Measurements from ENCODE around the gene C6orf141. TPM values are rescaled to one million over a fixed set of nuclear protein-coding genes. Genes with fewer than 3 reads are reported as not detected.

Gene C6orf141
- total RNA-seq, 1 donor from 2014 or later = 0.77 TPM

GRCh38 chr6:49517919-49518318, 32.5 kb upstream of the C6orf141 start:
- DNase-seq (ENCODE audit: low spot score) = no peak
- H3K27ac Mint-ChIP-seq (ENCODE audit: unreplicated experiment) = no peak overlapping the region
- TF ChIP-seq, protein P1, sequence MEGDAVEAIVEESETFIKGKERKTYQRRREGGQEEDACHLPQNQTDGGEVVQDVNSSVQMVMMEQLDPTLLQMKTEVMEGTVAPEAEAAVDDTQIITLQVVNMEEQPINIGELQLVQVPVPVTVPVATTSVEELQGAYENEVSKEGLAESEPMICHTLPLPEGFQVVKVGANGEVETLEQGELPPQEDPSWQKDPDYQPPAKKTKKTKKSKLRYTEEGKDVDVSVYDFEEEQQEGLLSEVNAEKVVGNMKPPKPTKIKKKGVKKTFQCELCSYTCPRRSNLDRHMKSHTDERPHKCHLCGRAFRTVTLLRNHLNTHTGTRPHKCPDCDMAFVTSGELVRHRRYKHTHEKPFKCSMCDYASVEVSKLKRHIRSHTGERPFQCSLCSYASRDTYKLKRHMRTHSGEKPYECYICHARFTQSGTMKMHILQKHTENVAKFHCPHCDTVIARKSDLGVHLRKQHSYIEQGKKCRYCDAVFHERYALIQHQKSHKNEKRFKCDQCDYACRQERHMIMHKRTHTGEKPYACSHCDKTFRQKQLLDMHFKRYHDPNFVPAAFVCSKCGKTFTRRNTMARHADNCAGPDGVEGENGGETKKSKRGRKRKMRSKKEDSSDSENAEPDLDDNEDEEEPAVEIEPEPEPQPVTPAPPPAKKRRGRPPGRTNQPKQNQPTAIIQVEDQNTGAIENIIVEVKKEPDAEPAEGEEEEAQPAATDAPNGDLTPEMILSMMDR (IDR thresholded peaks at IDR 0.05; ENCODE audit: unreplicated experiment) = no peak
- no peaks in the 10 kb centered on the region for H3K4me1 Mint-ChIP-seq (ENCODE audit: unreplicated experiment)
- H3K4me3 Mint-ChIP-seq (ENCODE audit: unreplicated experiment) = no peak overlapping the region
- H3K36me3 Mint-ChIP-seq (ENCODE audit: low read depth, unreplicated experiment) = no peaks in the 10 kb centered on the region
- no peaks in the 10 kb centered on the region for H3K9me3 Mint-ChIP-seq (ENCODE audit: unreplicated experiment)
- H3K27me3 Mint-ChIP-seq (ENCODE audit: unreplicated experiment) = no peaks in the 10 kb centered on the region

- Mint-ChIP-seq H3K9me3 (ENCODE audit: unreplicated experiment) (no peaks in the 10 kb centered on the region), H3K4me1 (ENCODE audit: unreplicated experiment) (no peaks in the 10 kb centered on the region), H3K27ac (ENCODE audit: unreplicated experiment) (no peak overlapping the region), H3K4me3 (ENCODE audit: unreplicated experiment) (no peak overlapping the region), H3K27me3 (ENCODE audit: unreplicated experiment) (no peaks in the 10 kb centered on the region), H3K36me3 (ENCODE audit: low read depth, unreplicated experiment) (no peaks in the 10 kb centered on the region)
- no peak for DNase-seq (ENCODE audit: low spot score)
- TF ChIP-seq, protein P1 (IDR thresholded peaks at IDR 0.05; ENCODE audit: unreplicated experiment) = no peak
Measured at GRCh38 chr6:49519660-49520059, 30.8 kb upstream of the C6orf141 start.

- Mint-ChIP-seq H3K4me1 (ENCODE audit: unreplicated experiment) (no peaks in the 10 kb centered on the region), H3K27me3 (ENCODE audit: unreplicated experiment) (no peaks in the 10 kb centered on the region), H3K27ac (ENCODE audit: unreplicated experiment) (no peak overlapping the region), H3K4me3 (ENCODE audit: unreplicated experiment) (no peak overlapping the region), H3K9me3 (ENCODE audit: unreplicated experiment) (no peaks in the 10 kb centered on the region), H3K36me3 (ENCODE audit: low read depth, unreplicated experiment) (no peaks in the 10 kb centered on the region)
- no peak for DNase-seq (ENCODE audit: low spot score)
- TF ChIP-seq, protein P1 (IDR thresholded peaks at IDR 0.05; ENCODE audit: unreplicated experiment) = no peak
Measured at GRCh38 chr6:49522710-49523593, 27.5 kb upstream of the C6orf141 start.

GRCh38 chr6:49523901-49524300, 26.6 kb upstream of the C6orf141 start:
- H3K27ac Mint-ChIP-seq (ENCODE audit: unreplicated experiment) = no peak overlapping the region
- no peaks in the 10 kb centered on the region for H3K4me1 Mint-ChIP-seq (ENCODE audit: unreplicated experiment)
- TF ChIP-seq, protein P1 (IDR thresholded peaks at IDR 0.05; ENCODE audit: unreplicated experiment) = no peak
- no peak overlapping the region for H3K4me3 Mint-ChIP-seq (ENCODE audit: unreplicated experiment)
- H3K36me3 Mint-ChIP-seq (ENCODE audit: low read depth, unreplicated experiment) = no peaks in the 10 kb centered on the region
- H3K27me3 Mint-ChIP-seq (ENCODE audit: unreplicated experiment) = no peaks in the 10 kb centered on the region
- no peak for DNase-seq (ENCODE audit: low spot score)
- H3K9me3 Mint-ChIP-seq (ENCODE audit: unreplicated experiment) = no peaks in the 10 kb centered on the region

DNA sequence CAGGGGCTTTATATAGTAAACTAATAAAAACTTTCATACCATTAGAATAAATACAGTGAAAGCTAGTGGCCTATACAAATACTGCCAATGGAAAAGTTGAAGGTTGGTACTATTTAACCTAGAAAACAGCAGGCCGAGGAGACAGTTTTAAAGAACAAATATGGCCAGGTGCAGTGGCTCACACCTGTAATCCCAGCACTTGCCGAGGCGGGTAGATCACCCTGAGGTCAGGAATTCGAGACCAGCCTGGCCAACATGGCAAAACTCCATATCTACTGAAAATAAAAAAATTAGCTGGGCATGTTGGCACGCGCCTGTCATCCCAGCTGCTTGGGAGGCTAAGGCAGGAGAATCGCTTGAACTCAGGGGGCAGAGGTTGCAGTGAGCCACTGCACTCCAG, 25.9 kb upstream of the C6orf141 start:
- TF ChIP-seq, protein P1 (IDR thresholded peaks at IDR 0.05; ENCODE audit: unreplicated experiment) = no peak
- no peaks in the 10 kb centered on the region for H3K36me3 Mint-ChIP-seq (ENCODE audit: low read depth, unreplicated experiment)
- no peaks in the 10 kb centered on the region for H3K9me3 Mint-ChIP-seq (ENCODE audit: unreplicated experiment)
- H3K27ac Mint-ChIP-seq (ENCODE audit: unreplicated experiment) = no peak overlapping the region
- H3K4me1 Mint-ChIP-seq (ENCODE audit: unreplicated experiment) = no peaks in the 10 kb centered on the region
- no peak overlapping the region for H3K4me3 Mint-ChIP-seq (ENCODE audit: unreplicated experiment)
- DNase-seq (ENCODE audit: low spot score) = no peak
- no peaks in the 10 kb centered on the region for H3K27me3 Mint-ChIP-seq (ENCODE audit: unreplicated experiment)
